NOMO-1 treated with dmso at 0.1 percent for 144 hours (cell line): ENCODE measurements around the gene PATZ1.
"Not testable (repeated sequence)": the region's sequence is repeated elsewhere in the genome, so short reads cannot be mapped to it uniquely, and the experiment has no call there.

Source experiments
- DNase-seq: peaks from one replicate; lab custom pipeline; 2025; ENCODE audit not compliant: unreplicated experiment; lab: John Stamatoyannopoulos, UW

Gene PATZ1

GRCh38 chr22:31314220-31314619, 31.9 kb downstream of the PATZ1 start:
- not testable (repeated sequence) for DNase-seq

- DNase-seq: no peak
These were observed 32.6 kb downstream of the PATZ1 start for GRCh38 chr22:31313366-31314147.

DNA sequence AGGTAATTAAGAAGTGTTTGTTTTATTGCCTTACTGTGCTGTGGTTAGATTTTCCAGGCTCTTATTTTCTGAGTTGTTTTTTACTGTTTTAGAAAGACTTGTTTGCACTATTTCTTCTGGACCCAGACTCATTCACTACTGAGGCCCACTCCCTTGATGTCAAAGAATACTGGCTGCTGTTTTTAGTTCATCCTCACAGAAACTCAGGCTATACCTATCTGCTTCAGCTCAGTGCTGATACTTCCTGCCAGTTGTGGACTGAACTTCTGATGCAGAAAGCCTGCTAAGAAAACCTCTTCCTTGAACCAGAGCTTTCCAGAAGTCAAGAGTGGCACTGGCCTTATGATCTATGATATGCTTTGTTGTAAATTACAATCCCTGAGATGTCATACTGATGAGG, 38.0 kb downstream of the PATZ1 start:
- DNase-seq: no peak

- DNase-seq: no peak
These were observed 41.0 kb downstream of the PATZ1 start for GRCh38 chr22:31305194-31305593.

DNA sequence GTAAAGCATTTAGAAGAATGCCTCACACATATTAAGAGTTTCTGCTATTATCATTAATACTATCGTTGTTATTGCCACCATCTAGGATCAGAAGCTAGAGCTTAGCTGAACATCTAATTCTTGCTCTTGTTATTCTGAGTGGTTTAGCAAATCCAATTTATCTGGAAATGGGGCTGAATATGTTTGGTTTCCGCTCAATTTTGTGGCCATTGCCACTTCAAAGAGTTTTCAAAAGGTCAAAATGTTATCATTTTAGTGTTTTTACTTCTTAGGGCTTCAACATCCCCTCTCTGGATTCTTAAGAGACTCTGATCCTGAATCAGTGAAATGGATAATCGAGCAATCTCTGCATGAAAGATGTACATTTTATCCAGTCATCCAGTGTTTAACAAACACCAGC, 43.6 kb downstream of the PATZ1 start:
- DNase-seq: no peak

- DNase-seq: no peak
These were observed 44.1 kb downstream of the PATZ1 start for GRCh38 chr22:31302006-31302405.

DNA sequence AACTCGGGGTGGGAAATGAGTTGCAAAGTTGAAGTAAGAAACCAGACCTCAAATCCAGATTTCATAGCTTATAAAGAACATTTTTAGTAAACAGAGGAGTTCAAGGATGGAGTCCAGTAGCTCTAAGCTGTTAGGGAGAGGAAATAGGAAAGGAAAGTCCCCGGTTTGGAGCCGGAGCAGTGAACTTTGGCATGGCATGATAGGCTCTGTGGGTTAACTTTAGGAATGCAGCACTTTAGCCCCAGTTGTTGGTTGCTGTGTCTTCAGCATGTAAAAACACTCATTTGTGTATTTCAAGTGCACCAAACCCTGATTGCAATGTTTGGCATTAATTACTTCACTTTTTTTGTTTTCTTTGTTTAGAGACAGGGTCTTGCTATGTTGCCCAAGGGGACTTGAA, 45.2 kb downstream of the PATZ1 start:
- DNase-seq: no peak

DNA sequence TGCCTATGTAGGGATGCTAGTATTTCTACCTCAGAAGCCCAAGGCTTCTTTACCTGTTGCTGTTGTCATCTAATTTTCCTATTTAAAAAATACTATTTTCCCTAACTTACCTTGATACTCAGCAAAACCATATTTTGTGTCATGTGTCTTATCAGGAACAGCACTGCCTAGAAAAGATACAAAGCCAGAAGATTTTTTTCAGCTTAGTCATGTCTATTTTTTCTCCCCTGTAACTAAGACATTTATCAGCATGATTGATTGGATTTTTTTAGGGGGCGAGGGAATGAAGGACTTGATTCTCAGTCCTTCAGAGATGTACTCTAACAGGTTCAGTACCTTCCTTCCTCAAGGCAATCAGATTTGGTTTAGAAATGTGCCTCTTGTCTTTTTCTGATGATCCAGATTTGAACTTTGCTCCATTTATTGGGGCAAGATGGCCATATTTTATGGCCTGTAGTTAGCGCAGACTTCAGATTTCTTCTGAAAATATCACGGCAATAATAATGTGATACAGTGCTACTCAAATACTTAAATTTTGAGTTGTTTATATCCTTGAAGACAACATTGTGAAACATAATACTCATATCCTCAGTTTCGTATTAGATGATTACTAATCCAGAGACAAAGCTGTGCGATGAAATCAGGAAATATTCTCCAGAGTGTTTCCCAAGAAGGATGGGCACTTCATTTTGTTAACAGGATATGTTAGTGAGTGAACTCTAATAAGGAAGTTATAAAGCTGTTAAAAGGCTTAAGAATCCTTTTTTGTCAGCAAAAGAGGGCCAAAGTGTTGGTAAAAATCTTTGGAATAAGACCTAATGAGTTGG, 50.1 kb downstream of the PATZ1 start:
- DNase-seq: no peak

DNA sequence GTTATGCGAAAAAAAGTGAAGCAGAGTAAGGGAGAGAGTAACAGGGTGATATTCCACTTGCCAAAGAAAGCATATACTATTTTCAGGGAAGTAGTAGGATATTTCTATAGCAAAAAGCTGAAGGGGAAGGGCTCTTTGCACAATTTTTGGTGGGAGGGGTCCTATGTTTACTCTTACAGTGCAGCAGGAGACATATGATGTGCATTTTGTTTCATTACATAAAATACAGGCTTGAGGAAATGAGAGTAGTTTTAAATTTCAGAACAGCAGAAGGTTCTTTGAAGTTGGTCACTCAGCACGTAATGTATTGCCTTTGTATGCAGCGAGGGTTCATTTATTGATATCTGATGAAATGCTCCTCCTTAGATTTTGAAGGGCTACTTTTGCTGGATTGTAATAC, 50.8 kb downstream of the PATZ1 start:
- no peak for DNase-seq

- DNase-seq: peak; percentile 56
These were observed 53.7 kb downstream of the PATZ1 start, which contains the start of gene PIK3IP1 for GRCh38 chr22:31292236-31292989. PIK3IP1 (minus strand) TSS chr22:31292488; CDS start chr22:31292344, 144 bp downstream.

GRCh38 chr22:31291481-31292235, 54.5 kb downstream of the PATZ1 start:
- DNase-seq: no peak

- peak; percentile 92 for DNase-seq
These were observed 55.4 kb downstream of the PATZ1 start for GRCh38 chr22:31290494-31291471.

DNA sequence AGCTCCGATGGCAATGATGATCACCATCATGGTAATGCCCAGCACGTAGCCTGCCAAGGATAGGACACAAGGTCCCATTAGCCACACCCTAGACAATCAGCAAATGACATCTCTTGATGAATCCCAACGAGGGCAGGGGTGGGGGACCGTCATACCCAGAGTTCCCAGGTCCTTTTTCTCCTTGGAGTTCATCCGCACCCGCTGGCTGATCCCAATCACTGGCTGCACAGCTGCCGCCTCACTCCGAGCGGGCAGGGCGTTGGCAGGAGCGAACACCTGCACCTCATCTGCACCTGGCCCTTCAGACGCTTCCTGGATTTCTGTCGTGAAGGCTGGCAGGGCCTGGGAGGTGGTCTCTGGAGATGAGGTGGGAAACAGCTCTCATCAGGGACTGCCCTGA, 56.8 kb downstream of the PATZ1 start:
- DNase-seq: no peak

DNA sequence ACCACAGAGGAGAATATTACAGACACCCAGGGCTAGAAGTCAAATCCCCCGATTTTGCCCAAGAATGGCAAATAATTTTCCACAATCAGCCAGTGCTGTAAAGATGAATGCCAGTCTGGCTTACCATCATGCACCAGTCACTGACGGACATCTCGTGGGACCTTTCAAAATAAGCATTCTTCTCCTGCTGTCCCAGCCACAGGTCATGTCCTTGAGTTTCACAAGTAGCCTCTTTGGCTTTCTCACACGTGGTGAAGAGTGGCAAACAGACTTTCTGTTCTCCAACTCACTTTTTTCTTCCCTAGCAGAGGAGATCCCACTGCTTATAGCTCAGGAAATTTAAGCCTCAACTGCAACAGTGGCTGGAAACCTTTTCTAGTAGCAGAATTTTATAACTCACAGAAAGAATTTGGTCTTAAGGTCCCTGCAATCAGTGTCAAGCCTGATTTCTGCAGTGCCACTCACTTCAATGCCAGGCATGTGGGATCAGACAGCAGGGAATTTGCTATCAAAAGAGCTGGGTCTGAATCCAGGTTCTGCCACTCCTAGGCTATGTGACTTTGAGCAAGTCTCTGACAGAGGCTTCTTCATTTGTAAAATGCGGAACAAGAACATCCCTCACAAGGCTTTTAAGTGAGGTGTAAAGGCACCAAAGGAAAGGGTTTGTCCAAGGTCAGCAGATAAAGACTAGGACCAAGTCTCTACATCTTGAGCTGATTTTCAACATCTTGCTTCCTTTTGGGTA, 57.5 kb downstream of the PATZ1 start:
- DNase-seq: no peak

DNA sequence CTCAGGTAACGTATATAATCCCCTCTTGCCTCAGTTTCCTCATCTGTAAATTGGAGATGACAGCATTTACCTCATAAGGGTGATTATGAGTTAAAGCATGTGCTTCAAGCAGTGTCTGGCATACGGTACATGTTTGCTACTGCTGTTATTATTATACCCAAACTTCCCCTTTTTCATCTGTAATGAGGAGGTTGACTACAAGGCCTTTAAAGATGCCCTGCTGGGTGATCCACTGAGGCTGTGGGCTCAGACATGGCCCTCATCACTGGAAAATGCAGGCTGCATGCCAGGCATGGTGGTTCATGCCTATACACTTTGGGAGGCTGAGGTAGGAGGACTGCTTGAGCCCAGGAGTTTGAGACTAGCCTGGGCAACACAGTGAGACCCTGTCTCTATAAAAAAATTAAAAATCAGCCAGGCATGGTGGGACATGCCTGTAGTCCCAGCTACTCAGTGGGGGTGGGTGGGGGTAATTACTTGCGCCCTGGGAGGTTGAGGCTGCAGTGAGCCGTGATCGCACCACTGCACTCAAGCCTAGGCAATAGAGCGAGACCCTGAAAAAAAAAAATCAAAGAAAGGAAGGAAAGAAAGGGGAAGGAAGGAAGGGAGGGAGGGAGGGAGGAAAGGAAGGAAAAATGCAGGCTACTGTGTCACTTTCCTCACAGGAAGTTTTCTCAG, 58.2 kb downstream of the PATZ1 start:
- DNase-seq: peak; percentile 3

DNA sequence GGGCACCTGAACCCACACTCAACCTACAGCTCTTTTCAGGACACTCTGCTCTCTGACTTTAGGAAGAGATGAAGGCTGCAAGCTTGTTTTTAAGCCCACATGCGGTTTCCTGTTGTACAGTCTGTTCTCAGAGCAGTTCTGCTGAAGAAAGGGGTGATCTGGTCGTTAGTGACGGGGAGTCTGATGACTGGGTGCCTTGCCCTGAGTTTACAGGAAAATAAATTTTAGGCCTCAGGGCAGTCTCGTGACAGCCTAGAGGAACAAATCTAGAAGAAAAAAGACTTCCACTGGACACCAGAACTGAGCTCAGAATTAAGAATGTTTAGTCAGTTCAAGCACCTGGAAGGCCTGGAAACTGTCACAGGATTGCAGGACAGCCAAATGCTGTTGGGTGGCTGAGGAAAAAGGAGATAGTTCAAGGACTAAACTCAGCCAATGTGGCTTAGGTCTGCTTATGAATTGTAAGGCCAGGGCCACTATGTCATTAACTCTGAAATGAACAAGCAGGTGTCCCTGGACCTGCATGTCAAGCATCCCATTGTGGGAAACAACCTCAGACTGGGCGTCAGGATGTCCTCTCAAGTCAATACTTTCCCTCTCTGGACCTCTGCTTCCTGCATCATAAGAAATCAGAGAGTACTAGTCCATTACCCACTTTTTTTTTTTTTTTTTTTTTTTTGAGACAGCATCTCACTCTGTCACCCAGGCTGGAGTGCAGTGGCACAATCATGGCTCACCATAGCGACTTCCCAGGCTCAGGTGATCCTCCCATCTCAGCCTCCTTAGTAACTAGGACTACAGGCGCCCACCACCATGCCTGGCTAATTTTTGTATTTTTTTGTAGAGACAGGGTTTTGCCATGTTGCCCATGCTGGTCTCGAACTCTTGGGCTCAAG, 59.5 kb downstream of the PATZ1 start:
- no peak for DNase-seq
